NCI-H345 treated with DMSO at 0.1 percent for 48 hours (cell line): ENCODE measurements around the gene CALU.

Experiments used
- DNase-seq: peaks from one replicate; lab custom pipeline; 2025; ENCODE audit not compliant: unreplicated experiment; lab: John Stamatoyannopoulos, UW

The CALU gene

DNA sequence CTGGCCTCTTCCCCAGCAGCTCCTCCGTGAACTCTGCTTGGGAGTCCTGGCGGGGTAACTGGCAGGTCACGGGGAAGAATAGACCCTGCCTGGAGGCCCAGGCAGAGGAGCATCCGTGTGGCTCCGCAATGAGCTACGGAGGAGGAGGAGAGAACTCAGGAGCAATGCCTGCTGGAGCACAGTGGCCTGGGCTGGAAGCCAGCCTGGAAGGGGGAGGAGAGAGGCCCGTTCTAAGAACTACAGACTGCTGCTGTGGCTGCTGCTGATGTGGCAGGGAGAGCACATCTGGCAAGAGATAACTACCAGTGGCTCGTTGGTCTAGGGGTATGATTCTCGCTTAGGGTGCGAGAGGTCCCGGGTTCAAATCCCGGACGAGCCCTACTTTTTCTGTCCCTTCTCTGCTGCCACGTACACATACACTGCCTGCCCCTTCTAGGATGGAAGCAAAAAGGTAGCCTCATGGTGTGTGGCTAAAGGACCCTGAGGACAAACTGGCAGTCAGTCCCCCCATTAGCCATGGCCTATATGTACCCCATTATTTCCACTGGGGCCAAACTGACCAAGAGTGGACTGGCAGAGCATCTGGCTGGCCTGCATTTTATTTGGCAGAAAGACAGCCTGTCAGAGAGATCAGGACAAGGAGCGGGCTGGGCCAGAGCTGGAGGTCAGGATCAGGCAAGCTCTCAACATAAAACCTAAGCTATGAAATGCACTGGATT is 44.1 kb downstream of the CALU start:
- DNase-seq = no peak

DNA sequence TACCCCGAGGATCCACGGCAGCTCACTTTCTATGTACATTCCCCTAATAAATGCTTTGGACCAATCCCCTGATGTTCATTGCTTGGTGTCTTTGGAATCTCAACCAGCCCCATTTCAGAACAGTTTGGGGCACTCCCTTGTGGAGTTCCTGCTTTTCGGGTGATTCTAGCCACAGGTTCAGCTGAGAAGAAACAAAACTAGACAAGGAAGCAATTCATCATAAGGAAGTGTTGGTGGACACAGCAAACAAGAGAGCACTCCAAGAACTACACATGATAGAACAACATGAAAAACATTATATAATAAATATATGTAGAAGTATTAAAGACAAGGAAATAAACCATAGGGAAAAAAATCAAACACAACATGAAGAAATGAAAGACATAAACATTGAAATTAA is 46.6 kb downstream of the CALU start:
- no peak for DNase-seq

DNA sequence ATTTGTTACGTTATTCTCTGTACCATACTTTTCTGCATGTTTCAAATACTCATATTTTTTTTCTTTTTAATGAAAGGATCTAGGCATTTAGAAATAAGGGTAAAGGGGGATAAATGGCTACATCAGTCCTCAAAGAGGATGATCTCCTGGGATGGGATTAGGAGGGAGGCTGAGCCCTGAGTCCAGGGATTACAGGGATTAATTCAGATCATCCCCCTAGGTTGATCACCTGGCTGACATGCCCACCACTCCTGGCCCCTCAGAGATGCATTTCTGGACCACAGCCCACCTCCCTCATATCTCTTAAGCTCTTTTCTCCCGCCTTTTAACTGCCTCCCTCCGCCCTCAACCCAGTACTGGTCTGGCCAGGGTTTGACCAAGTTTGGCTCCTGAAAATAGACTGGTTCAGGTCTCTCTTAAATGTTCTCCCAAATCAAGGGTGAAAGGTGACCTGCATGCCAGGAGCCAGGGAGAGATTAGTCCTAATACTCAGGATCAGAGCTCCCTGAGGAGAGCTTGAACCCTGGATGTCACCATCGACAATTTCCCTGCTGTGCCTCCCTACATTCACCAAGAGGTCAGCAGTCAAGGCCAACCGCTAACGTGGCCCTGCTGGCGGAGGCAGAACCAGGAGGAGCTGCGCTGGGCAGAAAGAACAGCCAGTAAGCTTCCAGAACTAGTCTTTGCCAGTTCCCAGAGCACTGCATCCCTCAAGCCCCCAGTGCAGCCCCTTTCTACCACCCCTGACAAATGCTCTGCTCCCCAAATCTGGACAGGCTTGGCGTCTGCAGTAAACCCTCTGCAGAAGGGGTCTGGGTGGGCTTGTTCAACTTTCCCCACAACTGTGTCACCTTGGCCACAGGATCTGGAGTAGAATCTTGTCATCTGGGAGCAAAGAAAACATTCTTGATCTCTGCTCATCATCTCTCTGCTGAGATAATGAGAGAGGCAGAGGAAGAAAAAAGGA is 49.6 kb downstream of the CALU start:
- DNase-seq = no peak

DNA sequence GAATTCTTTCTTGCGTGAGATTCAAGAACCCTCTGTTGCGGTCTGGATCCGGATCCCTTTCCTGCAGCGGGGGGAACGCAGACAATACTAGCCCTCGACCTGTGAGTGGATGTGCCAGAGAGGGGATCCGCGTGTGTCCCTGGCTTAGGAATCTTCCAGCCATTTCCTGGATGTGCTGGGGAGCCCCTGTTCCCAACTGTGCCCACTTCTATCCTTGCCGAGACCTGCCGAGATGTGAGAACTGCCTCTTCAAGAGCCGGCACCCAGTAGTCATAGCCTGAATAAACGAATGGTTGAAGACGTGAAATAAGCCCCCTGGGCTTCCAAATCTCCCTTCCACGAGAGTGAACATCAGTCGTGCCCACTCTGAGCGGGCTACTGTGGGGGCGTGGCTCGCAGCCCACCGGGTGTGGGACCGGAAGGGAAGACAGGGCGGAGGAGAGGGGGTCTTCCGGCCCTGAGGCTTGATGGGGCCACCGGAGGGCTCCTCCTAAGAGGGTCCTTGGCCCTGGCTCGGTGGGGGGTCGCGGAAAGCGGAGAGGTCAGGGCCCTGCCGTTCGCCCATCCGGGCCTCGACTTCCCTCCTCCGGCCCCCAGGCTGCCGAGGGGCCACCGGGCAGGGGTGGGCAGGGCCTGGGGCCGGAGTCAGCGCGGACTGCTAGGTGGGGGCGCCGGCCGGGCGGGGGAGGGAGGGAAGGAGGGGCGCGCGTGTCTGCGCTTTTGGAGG is 51.3 kb downstream of the CALU start:
- DNase-seq = no peak

DNA sequence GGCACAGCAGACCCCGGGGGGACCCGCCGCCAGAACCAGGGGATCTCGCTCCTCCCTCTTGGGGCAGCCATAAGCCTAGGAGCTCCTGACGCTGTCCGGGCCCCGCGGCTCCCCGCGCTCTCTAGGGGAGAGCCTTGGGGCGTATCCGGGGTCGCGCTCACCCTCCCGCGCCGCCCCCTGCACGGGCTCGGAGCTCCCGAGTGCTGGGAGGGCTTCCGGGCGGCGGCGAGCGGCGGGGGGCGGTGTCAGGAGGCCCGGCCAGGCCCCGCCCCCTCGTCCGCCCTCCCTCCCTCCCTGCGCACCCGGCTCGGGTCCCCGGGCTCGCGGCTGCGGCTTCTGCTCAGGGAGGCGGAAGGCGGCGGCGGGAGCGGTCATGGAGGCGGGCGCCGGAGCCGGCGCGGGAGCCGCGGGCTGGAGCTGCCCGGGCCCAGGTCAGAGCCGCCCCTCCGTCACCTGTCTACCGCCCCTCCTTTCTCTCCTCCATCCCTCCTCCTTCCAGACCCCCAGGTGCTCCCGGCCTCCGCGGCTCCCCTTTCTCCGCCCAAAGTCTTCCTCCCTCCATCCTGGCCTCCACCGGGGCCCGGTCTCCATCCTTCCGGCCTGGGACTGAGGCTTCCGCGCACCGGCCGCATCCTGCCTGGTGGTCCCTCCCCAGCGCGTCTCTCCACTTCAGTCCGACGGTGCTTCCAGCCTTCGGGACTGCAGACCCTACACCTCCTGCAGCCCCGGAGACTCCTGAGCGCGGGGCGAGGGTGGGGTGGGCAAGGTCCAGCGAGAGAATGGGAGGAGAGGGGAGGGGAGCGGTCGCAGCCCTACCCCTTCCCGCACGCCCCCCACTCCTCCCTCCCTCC is 52.2 kb downstream of the CALU start, which contains the start of gene CCDC136:
TSS of gene CCDC136 (plus strand) at position 848 of the 851 bp plus-strand sequence. CDS start 444 bp downstream, outside the sequence.
- DNase-seq = peak; percentile 39

DNA sequence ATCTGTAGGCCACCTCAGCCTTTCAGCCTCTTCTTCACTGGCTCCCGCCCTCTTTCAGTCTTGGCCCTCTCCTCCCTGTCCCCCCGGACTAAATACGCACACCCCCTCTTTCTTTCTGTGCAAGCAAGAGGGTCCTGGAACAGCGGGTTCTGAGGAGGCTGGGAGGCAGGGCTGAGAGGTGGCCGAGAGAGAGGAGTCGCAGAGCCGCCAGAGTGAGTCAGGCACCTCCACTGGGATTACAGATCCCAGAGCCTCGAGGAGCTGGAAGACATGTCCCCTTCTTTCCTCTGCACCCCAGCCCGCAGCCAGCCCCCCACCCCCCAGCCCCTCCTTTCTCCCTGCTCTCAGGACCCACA is 52.8 kb downstream of the CALU start:
- no peak for DNase-seq

DNA sequence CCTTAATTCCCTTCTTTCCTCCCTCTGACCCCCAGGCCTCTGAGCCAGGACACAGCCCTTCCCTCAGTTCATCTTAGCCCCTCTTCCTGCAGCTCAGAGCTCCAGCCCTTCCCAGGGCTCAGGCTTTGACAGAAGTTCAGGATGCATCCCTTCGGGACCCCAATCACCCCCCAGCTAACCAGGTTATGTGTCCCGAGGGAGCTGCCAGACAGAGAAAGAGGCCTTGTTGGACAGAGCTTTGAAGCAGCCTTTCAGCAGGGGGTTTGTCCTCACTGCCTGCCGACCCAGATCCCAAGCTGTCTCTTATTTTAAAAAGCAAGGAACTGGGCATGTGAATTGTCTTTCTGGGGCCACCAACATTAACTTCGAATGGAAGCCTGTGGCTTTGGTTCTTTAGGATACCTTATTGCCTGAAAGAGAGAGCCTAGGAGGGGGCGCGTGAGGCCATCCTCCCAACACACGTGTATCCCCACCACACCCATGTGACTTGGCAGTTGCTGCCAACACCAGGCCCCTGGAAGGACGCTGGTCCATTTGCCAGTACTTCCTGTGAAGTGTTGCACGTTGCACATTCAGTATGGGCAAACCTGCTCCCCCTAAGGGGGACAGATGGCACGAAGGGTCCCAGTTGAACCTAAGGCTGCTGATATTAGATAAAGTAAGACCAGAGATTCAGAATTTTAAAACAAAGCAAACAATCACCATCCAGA is 53.5 kb downstream of the CALU start:
- DNase-seq = no peak

DNA sequence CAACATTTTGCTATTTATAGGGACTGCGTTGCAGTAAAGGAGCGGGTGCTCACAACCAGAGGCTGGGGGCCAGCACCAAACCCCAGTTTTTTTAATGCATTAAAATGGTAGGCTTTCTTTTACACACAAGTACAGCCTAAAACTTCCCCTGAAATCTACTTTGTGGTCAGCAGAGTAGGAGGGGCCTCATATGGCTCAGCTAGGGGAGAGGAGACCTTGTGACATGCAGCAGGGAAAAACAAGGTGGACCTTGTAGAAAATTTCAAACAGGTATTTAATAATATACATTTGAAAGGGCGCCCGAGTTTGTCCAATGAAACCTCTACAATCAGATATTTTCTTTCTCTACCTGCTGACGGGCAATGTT is 54.0 kb downstream of the CALU start:
- no peak for DNase-seq

DNA sequence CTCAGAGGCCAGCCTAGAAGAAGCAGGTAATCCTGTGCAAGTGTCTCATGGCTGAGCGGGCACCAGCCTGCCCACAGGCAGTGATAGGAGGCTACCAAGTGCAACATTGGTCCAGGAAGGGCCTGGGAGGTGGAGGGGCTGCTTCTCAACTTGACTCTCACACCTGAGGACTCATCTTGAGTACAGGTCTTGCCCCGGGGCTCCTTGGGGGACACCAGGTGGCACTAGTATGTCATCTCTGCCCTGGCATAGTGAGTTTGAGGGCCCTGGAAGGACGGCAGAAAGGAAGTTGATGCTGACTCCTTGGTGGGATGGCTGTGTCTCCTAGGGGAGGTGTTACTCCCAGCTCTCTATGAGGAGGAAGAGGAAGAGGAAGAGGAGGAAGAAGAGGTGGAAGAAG is 54.9 kb downstream of the CALU start:
- no peak for DNase-seq

DNA sequence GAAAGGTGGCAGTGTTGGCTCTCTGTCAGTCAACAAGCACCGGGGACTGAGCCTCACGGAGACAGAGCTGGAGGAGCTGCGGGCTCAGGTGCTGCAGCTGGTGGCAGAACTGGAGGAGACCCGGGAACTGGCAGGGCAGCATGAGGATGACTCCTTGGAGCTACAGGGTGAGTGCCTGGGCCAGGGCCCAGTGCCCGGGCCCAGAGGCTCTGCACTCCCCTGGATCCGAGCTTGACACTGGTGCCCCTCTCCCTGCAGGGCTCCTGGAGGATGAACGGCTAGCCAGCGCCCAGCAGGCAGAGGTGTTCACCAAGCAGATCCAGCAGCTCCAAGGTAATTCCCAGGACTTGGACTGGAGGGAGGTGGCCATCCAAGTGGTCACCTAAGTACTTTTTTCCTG is 55.3 kb downstream of the CALU start:
- DNase-seq = no peak

DNA sequence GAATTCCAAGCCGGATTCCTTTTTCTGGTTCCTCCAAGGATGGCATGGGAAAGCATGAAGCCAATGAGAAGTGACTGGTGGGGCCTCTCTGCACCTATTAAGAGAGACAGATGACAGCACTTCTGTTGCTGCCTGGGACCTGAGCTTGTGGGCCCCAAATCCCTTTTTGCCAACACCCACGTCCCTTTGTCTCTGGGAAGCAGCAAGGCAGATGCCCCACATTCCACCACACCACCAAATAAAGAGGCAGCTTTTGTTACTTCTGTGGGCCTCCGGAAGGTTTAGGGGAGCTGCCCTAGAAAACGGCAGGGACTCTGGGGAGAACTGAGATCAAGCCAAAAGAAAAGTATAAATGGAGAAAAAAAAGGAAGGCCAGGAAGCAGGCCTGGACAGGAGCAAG is 56.0 kb downstream of the CALU start:
- DNase-seq = no peak

DNA sequence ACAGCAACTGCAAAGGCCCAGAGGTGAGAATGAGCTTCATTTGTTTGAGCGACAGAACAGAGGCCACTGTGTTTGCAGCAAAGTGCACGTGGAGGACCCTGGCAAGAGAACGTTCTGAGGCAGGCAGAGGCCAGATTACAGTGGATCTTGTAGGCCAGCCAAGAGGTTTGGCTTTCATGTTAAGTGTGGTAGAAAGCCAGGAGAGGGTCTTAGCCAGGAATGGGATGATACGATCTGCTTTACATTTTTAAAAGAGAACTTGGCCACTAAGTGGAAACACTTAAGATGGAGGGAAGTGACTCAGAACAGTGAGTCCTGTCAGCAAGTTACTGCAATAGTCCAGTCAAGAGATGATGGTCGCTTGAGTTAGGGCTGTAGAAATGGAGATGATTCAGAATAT is 57.2 kb downstream of the CALU start:
- no peak for DNase-seq

DNA sequence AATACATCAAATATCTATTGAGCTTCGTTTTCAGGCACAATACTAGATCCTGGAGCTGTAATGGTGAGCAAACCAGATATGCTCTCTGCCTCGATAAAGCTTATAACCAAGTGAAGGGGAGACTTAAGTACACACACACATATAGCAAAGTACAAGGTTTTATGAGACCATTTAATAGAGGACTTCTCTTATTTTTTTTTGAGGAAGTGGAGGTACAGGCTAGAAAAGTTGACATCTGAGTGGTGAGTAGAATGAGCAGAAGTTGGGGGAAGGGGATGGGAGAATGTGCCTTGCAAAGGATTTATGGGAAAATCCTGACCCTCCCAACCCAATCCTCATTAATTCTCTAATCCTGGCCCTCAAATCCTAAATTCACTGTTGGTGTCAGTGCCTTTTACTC is 60.3 kb downstream of the CALU start:
- no peak for DNase-seq

DNA sequence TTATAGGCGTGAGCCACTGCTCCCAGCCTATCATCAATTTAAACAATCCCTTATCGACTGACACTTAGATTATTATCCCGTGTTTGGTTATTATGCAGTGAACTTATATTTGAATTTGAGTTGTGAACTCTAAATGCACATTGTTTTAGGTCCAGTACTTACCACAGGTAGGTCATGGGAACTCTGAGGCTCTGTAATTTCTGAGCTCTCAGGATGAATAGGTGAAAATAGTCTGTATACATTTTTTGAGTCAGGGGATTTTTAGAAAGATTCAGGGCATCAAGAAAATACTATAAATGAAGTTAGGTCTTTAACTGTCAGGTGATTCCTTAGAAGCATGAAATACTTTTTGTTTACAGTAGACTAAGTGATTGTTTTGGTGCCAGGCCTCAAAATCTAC is 61.4 kb downstream of the CALU start:
- no peak for DNase-seq

DNA sequence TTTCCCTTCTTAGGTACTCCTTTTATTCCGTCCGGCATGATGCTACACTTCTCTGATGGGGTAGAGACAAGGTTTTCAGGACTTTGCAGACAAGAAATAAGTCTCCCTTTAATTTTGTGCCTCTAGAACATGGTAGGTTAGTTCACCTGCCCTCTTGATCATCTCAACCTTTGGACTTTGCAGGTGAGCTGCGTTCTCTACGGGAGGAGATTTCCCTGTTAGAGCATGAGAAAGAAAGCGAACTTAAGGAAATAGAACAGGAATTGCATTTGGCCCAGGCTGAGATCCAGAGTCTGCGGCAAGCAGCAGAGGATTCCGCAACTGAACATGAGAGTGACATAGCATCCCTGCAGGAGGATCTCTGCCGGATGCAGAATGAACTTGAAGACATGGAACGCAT is 61.8 kb downstream of the CALU start:
- no peak for DNase-seq

DNA sequence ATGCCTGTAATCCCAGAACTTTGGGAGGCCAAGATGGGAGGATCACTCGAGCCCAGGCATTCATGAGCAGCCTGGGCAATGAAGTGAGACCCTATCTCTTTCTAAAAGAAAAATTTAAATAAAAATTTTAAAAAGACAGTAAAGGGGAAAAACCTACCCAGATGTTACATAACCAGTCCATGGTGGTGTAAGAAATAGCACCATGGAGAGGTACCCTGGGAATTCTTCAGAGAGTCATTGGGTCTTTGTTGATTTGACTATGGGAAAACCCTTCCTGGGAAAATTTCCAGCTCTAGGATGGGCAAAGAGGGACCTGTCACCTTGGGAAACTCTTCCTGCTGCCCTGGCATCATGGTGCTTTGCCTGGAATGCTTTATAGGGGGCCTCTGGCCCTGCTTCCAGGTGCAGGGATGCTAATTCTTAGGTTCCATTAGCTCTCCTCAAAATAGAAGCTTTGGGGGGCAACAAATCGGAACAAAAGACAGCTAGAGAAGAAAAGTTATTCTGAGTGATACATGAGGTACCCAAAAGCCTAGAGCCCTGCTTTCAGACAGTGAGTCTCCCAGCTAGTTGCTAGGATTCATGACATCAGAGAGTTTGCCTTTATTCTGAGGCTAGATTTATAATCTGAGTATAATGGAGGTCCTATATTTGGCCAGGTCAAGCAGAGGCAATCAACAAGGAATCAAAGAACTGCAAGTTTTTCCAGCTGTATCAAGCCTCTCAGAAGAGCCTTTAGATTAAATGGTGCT is 62.7 kb downstream of the CALU start:
- DNase-seq = no peak

DNA sequence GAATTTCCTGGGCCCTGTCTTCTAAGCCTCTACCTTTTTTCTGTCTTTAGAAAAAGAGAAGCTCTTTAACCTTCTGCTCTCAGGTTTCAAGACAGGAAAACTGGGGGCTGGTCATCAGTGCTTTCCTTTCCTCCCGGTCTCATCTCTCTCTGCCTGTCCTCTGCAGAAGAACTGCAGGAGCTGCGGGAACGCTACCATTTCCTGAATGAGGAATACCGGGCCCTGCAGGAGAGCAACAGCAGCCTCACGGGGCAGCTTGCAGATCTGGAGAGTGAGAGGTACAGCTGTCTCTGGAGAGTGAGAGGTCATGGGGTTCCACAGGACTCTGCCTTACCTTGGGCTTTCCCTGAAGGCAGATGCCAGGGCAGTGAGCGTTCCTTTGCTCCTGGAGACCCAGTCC is 65.3 kb downstream of the CALU start:
- no peak for DNase-seq

DNA sequence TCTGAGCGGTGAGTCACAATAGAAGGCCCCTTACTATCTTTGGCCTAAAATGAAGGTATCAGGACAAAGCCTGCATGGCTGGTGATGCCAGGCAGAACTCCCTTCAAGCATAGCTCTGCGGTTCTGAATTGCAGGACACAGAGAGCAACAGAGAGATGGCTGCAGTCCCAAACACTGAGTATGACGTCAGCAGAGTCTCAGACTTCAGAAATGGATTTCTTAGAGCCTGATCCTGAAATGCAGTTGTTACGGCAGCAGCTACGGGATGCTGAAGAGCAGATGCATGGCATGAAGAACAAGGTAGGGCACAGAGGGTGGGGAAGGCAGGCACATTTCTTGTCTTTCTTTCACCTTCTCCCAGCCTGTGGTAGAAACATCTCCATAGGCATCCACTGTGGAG is 66.1 kb downstream of the CALU start:
- no peak for DNase-seq

DNA sequence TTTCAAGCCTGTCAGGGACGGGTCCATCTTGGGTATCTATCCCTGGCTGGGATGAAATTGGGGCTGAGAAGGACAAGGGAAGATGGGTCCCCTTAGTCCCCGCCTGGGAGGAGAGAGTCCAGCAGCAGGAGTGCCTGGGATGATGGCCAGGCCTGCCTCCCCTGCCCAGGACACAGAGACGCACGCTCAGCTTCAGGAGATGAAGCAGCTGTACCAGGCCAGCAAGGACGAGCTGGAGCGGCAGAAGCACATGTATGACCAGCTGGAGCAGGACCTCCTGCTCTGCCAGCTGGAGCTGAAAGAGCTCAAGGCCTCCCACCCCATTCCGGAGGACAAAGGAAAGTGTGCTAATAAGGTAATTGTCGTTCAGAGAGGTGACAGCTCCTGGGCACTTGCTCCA is 68.0 kb downstream of the CALU start:
- DNase-seq = no peak
